VCaP (cell line): ENCODE data around the gene SELPLG.

Source experiments
- H3K27ac ChIP-seq: fragments of 450-650 bp; 2 replicates; pipeline ENCODE4 v1.5.1; 2017
- CTCF ChIP-seq: fragments of 450-650 bp; conservative IDR thresholded peaks from 2 replicates; pipeline ENCODE4 v1.5.1; 2017; ENCODE audit warnings: mild to moderate bottlenecking, moderate library complexity

Gene SELPLG

GRCh38 chr12:108645686-108646599, 12.2 kb upstream of the SELPLG start:
- no peak for TF ChIP-seq CTCF
- no peak overlapping the region for H3K27ac ChIP-seq

- no peak overlapping the region for H3K27ac ChIP-seq
- no peak for TF ChIP-seq CTCF
Observed at GRCh38 chr12:108644811-108645120, 11.1 kb upstream of the SELPLG start.

- H3K27ac ChIP-seq: no peak overlapping the region
- TF ChIP-seq CTCF: no peak
Observed at GRCh38 chr12:108643941-108644810, 10.5 kb upstream of the SELPLG start.

GRCh38 chr12:108642899-108643654, 9.4 kb upstream of the SELPLG start:
- no peak for TF ChIP-seq CTCF
- H3K27ac ChIP-seq: no peak overlapping the region

- H3K27ac ChIP-seq: no peak overlapping the region
- TF ChIP-seq CTCF: no peak
Observed at GRCh38 chr12:108642269-108642870, 8.7 kb upstream of the SELPLG start.

GRCh38 chr12:108641446-108642268, 8.0 kb upstream of the SELPLG start:
- no peak overlapping the region for H3K27ac ChIP-seq
- no peak for TF ChIP-seq CTCF
